Loucy (cell line): ENCODE measurements around the gene STXBP6.

Experiments
- H2AFZ ChIP-seq: fragments of 200-600 bp; sonication (generic); 2 replicates; pipeline ENCODE4 v1.6.0; 2016; ENCODE audit warnings: antibody characterized with exemption, mild to moderate bottlenecking, low read length, moderate library complexity
- H3F3A ChIP-seq: fragments of 200-600 bp; 2 replicates; pipeline ENCODE4 v1.6.0; 2016; ENCODE audit warnings: antibody characterized with exemption, low read depth, mild to moderate bottlenecking
- H3K27me3 ChIP-seq: fragments of 200-600 bp; sonication (generic); 2 replicates; pipeline ENCODE4 v1.6.1; 2014; ENCODE audit warnings: low read length, mild to moderate bottlenecking; ENCODE audit not compliant: insufficient read depth, poor library complexity, severe bottlenecking
- H3K36me3 ChIP-seq: fragments of 200-600 bp; sonication (generic); 2 replicates; pipeline ENCODE4 v1.6.1; 2016; ENCODE audit warnings: low read length; ENCODE audit not compliant: insufficient read depth
- H3K4me1 ChIP-seq: fragments of 200-600 bp; sonication (generic); 2 replicates; pipeline ENCODE4 v1.5.1; 2014; ENCODE audit warnings: low read length, mild to moderate bottlenecking; ENCODE audit not compliant: insufficient read depth, poor library complexity, severe bottlenecking
- H3K4me2 ChIP-seq: fragments of 200-600 bp; sonication (generic); 2 replicates; pipeline ENCODE4 v1.6.0; 2014; ENCODE audit warnings: antibody characterized with exemption, low read length, low read depth, mild to moderate bottlenecking; ENCODE audit not compliant: poor library complexity, severe bottlenecking
- H3K4me3 ChIP-seq: fragments of 200-600 bp; sonication (generic); 2 replicates; pipeline ENCODE4 v1.5.1; 2014; ENCODE audit warnings: low read length, mild to moderate bottlenecking, mixed read lengths; ENCODE audit not compliant: poor library complexity, severe bottlenecking
- H3K79me2 ChIP-seq: fragments of 200-600 bp; sonication (generic); 2 replicates; pipeline ENCODE4 v1.6.1; 2014; ENCODE audit warnings: low read length; ENCODE audit not compliant: insufficient read depth
- H3K9ac ChIP-seq: fragments of 200-600 bp; sonication (generic); 2 replicates; pipeline ENCODE4 v1.6.0; 2014; ENCODE audit warnings: mild to moderate bottlenecking, low read depth, low read length, moderate library complexity; ENCODE audit not compliant: poor library complexity, severe bottlenecking
- H3K9me2 ChIP-seq: fragments of 200-600 bp; sonication (generic); replicated peaks from 2 replicates; pipeline ENCODE4 v1.6.1; 2016; ENCODE audit warnings: low read depth, low read length, mixed read lengths
- H3K9me3 ChIP-seq: fragments of 200-600 bp; sonication (generic); 2 replicates; pipeline ENCODE4 v1.6.1; 2014; ENCODE audit warnings: mild to moderate bottlenecking, antibody characterized with exemption, low read length, low read depth; ENCODE audit not compliant: insufficient read depth
- H4K20me1 ChIP-seq: fragments of 200-600 bp; sonication (generic); 2 replicates; pipeline ENCODE4 v1.6.0; 2014; ENCODE audit warnings: antibody characterized with exemption, low read length, mild to moderate bottlenecking; ENCODE audit not compliant: insufficient read depth, poor library complexity, severe bottlenecking
- EZH2phosphoT487 ChIP-seq: fragments of 200-600 bp; IDR thresholded peaks from 2 replicates; pipeline ENCODE4 v1.6.1; 2018; ENCODE audit warnings: antibody characterized with exemption, mild to moderate bottlenecking, moderate library complexity, borderline replicate concordance
- TF ChIP-seq, protein P1 (sequence below): fragments of 200-600 bp; sonication (generic); conservative IDR thresholded peaks from 2 replicates; pipeline ENCODE4 v1.5.1; 2014; ENCODE audit warnings: mild to moderate bottlenecking, antibody characterized with exemption, low read length

Gene STXBP6

DNA sequence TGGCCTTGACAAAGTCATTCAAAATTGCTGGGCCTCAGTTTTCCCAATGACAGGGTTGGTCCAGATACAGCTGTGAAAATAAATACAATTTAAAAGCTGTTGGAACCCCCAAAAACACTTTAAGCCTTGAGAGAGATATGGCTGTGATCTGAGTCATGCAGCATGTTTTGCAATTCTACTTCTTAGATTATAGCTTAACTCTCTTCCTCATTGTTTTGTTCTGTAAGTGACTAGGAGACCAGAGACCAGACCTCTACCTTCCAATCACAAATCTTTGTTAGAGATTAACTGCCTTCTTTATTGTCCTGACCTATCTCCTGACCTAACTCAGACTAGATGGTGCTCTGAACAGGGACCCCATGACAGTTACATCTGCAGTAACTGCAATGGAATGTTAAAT, 198.1 kb downstream of the STXBP6 start:
- no peaks in the 10 kb centered on the region for H3K36me3 ChIP-seq
- no peak overlapping the region for H3K9ac ChIP-seq
- no peaks in the 10 kb centered on the region for H3K9me2 ChIP-seq
- TF ChIP-seq, protein P1, sequence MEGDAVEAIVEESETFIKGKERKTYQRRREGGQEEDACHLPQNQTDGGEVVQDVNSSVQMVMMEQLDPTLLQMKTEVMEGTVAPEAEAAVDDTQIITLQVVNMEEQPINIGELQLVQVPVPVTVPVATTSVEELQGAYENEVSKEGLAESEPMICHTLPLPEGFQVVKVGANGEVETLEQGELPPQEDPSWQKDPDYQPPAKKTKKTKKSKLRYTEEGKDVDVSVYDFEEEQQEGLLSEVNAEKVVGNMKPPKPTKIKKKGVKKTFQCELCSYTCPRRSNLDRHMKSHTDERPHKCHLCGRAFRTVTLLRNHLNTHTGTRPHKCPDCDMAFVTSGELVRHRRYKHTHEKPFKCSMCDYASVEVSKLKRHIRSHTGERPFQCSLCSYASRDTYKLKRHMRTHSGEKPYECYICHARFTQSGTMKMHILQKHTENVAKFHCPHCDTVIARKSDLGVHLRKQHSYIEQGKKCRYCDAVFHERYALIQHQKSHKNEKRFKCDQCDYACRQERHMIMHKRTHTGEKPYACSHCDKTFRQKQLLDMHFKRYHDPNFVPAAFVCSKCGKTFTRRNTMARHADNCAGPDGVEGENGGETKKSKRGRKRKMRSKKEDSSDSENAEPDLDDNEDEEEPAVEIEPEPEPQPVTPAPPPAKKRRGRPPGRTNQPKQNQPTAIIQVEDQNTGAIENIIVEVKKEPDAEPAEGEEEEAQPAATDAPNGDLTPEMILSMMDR: no peak
- TF ChIP-seq EZH2phosphoT487: no peak
- peaks cover 8% of the 10 kb centered on the region for H3K4me1 ChIP-seq
- H3F3A ChIP-seq: no peaks in the 10 kb centered on the region
- H3K4me2 ChIP-seq: no peak overlapping the region
- no peaks in the 10 kb centered on the region for H3K9me3 ChIP-seq
- H3K79me2 ChIP-seq: no peaks in the 10 kb centered on the region
- H3K4me3 ChIP-seq: no peak overlapping the region
- no peaks in the 10 kb centered on the region for H4K20me1 ChIP-seq
- no peaks in the 10 kb centered on the region for H3K27me3 ChIP-seq
- H2AFZ ChIP-seq: no peak overlapping the region

DNA sequence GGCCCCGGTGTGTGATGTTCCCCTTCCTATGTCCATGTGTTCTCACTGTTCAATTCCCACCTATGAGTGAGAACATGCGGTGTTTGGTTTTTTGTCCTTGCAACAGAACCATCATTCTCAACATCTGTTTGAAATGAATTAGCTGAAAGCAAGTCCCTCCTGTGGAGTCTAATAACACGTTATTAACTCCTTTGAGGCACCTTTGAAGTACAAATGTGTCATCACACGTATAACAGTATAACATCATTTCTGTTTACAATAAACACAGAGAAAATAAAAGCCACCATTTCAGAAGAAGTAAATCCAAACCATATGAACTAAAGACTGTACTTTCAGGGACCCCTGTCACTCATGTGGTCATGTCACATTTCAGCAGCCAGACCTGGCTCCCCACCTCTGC, 198.5 kb downstream of the STXBP6 start:
- no peak overlapping the region for H3K4me3 ChIP-seq
- H3K4me2 ChIP-seq: no peak overlapping the region
- no peaks in the 10 kb centered on the region for H3K79me2 ChIP-seq
- no peaks in the 10 kb centered on the region for H3K27me3 ChIP-seq
- H3K9me2 ChIP-seq: no peaks in the 10 kb centered on the region
- peaks cover 8% of the 10 kb centered on the region for H3K4me1 ChIP-seq
- no peak overlapping the region for H2AFZ ChIP-seq
- no peaks in the 10 kb centered on the region for H3K9me3 ChIP-seq
- no peaks in the 10 kb centered on the region for H3K36me3 ChIP-seq
- TF ChIP-seq, protein P1: no peak
- TF ChIP-seq EZH2phosphoT487: no peak
- H4K20me1 ChIP-seq: no peaks in the 10 kb centered on the region
- no peaks in the 10 kb centered on the region for H3F3A ChIP-seq
- no peak overlapping the region for H3K9ac ChIP-seq

DNA sequence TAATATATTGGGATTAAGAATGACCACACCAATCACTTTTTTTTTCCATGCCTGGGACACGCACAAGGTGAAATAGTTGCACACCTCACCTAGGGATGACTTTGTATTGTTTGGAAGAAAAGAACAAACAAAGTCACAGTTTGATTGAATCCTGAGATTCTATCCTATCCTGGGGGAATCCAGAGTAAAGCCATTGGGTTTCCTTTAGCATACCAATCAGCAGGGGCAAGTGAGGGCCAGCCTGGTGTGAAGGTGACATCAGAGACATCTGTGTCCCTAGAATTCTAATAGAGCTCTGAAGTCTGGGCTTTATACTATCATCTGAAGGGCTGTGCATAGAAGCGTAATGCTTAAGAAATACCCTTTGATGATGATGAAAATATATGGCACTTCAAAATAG, 199.9 kb downstream of the STXBP6 start:
- H3K36me3 ChIP-seq: no peaks in the 10 kb centered on the region
- no peaks in the 10 kb centered on the region for H4K20me1 ChIP-seq
- TF ChIP-seq, protein P1: no peak
- no peak for TF ChIP-seq EZH2phosphoT487
- no peaks in the 10 kb centered on the region for H3F3A ChIP-seq
- H3K4me3 ChIP-seq: no peak overlapping the region
- no peak overlapping the region for H3K9ac ChIP-seq
- no peaks in the 10 kb centered on the region for H3K9me2 ChIP-seq
- no peaks in the 10 kb centered on the region for H3K27me3 ChIP-seq
- H3K9me3 ChIP-seq: no peaks in the 10 kb centered on the region
- H3K4me1 ChIP-seq: peaks cover 8% of the 10 kb centered on the region
- H3K79me2 ChIP-seq: no peaks in the 10 kb centered on the region
- no peak overlapping the region for H2AFZ ChIP-seq
- no peak overlapping the region for H3K4me2 ChIP-seq
